CD4-positive, alpha-beta T cell treated with Interleukin-17A for 1 hour (primary cell): Measurements from ENCODE around the gene IFNB1.
A peak's percentile ranks its signal among the peaks of the same experiment; 100 is the strongest.

Experiments used
- DNase-seq: peaks from one replicate; pipeline ENCODE4 v3.0.0-alpha.2; 2020

Gene IFNB1

GRCh38 chr9:21060919-21061561 lies 16.7 kb downstream of the IFNB1 start:
- peak; percentile 21 for DNase-seq

GRCh38 chr9:21056931-21057330 lies 20.8 kb downstream of the IFNB1 start:
- no peak for DNase-seq

- DNase-seq, result no peak
Measured at GRCh38 chr9:21053851-21054250, 23.9 kb downstream of the IFNB1 start.

GRCh38 chr9:21047281-21047691 lies 30.5 kb downstream of the IFNB1 start:
- no peak for DNase-seq

- no peak for DNase-seq
Measured at GRCh38 chr9:21043841-21044240, 33.9 kb downstream of the IFNB1 start.

- DNase-seq, result no peak
Measured at GRCh38 chr9:21042466-21042865, 35.3 kb downstream of the IFNB1 start.

- no peak for DNase-seq
Measured at GRCh38 chr9:21039302-21039701, 38.4 kb downstream of the IFNB1 start.

- DNase-seq, result no peak
Measured at GRCh38 chr9:21037278-21037677, 40.5 kb downstream of the IFNB1 start.

GRCh38 chr9:21031808-21032183 lies 45.9 kb downstream of the IFNB1 start:
- no peak for DNase-seq

GRCh38 chr9:21031091-21031807 lies 46.5 kb downstream of the IFNB1 start, which contains the start of gene HACD4:
HACD4 (minus strand) TSS chr9:21031640; CDS start chr9:21031590, 50 bp downstream.
- peak; percentile 77 for DNase-seq

GRCh38 chr9:21030389-21031035 lies 47.2 kb downstream of the IFNB1 start:
- DNase-seq, result peak; percentile 57

GRCh38 chr9:21029661-21030060 lies 48.1 kb downstream of the IFNB1 start:
- no peak for DNase-seq

GRCh38 chr9:21028466-21028865 lies 49.3 kb downstream of the IFNB1 start:
- no peak for DNase-seq

- DNase-seq, result no peak
Measured at GRCh38 chr9:21027295-21027694, 50.4 kb downstream of the IFNB1 start.
